ENCODE results near the gene ZNF770.

GRCh38 chr15:34986771-34987480 lies 1.2 kb downstream of the ZNF770 start:
- TF ChIP-seq EZH2 (IDR thresholded peaks at IDR 0.05; ENCODE audit: borderline replicate concordance, low read depth, low read length, severe bottlenecking) (no peak), CTCF (IDR thresholded peaks at IDR 0.05; ENCODE audit: extremely low read depth in 1 of 2, insufficient read depth in 1 of 2, low read depth in 1 of 2, low read length in 2 of 2) (no peak), POLR2AphosphoS5 (IDR thresholded peaks at IDR 0.05; ENCODE audit: insufficient read depth, low read depth, low read length) (no peak), POLR2A (IDR thresholded peaks at IDR 0.05; ENCODE audit: low read depth, low read length) (no peak)
